ENCODE results near the gene CEACAM4.

CEACAM4 gene

DNA sequence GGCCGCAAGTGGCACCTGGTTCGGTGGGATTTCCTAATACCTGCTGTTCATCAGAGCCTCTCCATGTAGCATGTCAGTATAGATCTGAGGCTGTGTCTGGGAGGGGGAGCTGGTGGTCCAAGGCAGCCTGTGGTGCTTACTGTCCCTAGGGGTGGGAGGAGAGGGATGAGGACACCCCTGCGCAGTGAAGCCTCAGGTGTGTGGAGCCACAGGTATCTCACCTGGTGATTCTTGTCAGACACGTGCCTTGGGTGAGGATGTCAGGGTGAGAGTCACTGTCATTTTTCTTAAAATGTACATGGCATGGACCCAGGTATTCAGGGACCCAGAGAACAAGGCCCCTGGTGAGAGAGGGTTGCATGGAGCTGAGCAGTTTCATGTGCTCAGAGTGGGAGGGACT lies 11.7 kb downstream of the CEACAM4 start:
- FAIRE-seq = no peak
- no peak for DNase-seq (ENCODE audit: insufficient read length)
- no peak for TF ChIP-seq TAF1 (IDR thresholded peaks at IDR 0.05; ENCODE audit: borderline replicate concordance, low read depth, low read length)
- TF ChIP-seq POLR2A (IDR thresholded peaks at IDR 0.05; ENCODE audit: low read depth, low read length) = no peak
- TF ChIP-seq POLR2AphosphoS5 (IDR thresholded peaks at IDR 0.05; ENCODE audit: low read depth, low read length) = no peak

DNA sequence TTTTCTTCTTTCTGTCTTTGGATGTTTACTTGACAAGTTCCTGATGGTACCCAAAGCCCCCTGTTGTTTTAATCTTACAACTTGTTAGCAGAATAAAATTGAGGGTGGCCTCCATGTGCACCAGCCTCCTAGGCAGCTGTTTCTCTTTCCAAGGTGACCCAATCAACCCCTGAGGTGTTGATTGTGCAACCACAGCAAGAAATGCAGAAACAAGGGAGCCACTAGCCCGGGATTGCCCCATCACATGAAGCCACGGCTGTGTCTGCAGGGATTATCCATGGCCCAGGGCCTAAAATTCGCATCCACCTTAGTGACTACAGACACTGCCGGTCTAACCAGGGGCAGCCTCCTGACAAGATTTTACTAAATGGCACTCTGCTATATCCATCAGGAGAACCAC lies 14.4 kb downstream of the CEACAM4 start:
- TF ChIP-seq POLR2AphosphoS5 (IDR thresholded peaks at IDR 0.05; ENCODE audit: low read depth, low read length) (no peak), POLR2A (IDR thresholded peaks at IDR 0.05; ENCODE audit: low read depth, low read length) (no peak), TAF1 (IDR thresholded peaks at IDR 0.05; ENCODE audit: borderline replicate concordance, low read depth, low read length) (no peak)
- no peak for FAIRE-seq

DNA sequence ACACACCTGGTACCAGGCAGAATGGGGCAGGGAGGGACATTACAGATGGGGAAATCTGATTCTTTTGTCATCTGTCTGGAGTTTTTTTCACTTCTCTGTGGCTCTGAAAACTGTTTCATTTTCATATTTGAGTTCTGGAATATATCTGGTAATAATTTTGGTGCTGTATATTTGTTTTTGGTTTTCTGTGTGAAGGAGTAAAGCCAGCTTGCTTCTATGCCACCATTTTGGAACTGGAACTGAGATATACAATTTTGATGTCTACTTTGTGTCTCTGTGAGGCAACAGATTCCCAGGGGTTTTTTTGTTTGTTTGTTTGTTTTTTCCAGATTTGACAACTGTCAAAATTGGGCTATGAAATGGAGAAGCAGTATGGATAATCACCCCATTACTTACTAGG lies 16.1 kb downstream of the CEACAM4 start:
- FAIRE-seq (no peak), DNase-seq (ENCODE audit: insufficient read length) (no peak)
- TF ChIP-seq TAF1 (IDR thresholded peaks at IDR 0.05; ENCODE audit: borderline replicate concordance, low read depth, low read length) (no peak), POLR2AphosphoS5 (IDR thresholded peaks at IDR 0.05; ENCODE audit: low read depth, low read length) (no peak)

More for the DNA sequence above, 14.4 kb downstream of the CEACAM4 start:
- no peak for DNase-seq (ENCODE audit: insufficient read length)

DNA sequence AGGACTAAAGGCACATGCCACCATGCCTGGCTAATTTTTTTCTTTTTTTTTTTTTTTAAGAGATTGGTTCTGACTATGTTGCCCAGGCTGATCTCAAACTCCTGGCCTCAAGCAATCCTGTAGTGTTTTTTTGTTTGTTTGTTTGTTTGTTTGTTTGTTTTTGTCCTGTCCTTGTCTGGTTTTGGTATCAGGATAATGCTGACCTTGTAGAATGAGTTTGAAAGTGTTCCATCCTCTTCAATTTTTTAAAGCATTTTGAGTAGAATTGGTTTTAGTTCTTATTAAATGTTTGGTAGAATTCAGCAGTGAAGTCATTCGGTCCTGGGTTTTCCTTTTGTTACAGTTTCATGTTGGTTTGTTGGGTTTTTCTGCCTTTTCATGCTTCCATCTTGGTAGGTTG lies 19.2 kb downstream of the CEACAM4 start:
- no peak for FAIRE-seq
- TF ChIP-seq POLR2A (IDR thresholded peaks at IDR 0.05; ENCODE audit: low read depth, low read length) = no peak
- no peak for TF ChIP-seq POLR2AphosphoS5 (IDR thresholded peaks at IDR 0.05; ENCODE audit: low read depth, low read length)
- no peak for TF ChIP-seq TAF1 (IDR thresholded peaks at IDR 0.05; ENCODE audit: borderline replicate concordance, low read depth, low read length)
- no peak for DNase-seq (ENCODE audit: insufficient read length)

DNA sequence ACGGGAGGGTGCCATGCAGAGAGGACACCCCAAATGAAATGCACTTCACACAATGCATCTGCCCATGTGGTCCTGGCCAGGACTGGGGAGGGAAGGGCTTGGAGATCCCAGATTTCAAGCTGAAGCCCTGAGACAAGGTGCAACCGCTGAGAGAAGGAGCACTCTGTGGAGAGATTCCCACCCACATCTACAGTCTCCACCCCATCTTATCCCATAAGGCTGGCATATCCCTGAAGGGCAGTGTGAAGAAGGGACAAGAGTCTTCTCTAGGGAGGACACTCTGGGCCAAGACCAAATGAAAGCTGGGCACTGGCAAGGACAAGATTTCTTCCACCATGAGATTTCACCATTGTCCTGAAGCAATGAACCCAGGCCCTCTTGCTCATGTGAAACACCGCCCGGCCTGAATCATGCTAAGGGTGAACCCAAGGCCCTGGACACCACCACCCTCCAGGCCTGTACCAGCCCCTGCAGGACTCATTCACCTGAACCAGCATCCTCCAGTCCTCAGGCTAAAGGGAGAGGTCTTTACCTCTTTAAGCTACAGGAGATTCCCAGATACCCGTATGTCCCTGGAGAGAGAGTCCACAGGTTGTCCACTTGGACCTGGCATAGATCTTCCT lies 20.5 kb downstream of the CEACAM4 start:
- no peak for FAIRE-seq

DNA sequence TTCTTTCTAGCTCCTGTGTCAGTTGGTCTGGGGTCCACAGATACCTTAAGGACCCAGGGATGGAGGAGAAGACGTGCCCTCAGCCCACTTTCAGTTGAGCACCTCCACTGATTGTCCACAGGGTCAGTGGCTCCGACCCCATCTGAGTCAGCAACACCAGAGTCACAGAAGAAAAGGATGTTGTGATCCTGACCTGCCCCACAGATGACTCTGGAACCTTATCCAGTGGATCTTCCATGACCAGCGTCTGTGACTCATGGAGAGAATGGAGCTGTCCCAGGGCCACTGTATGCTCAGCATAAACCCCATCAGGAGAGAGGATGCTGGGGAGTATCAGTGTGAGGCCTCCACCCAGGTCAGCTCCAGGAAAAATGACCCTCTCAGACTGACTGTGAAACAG lies 22.0 kb downstream of the CEACAM4 start:
- DNase-seq (ENCODE audit: insufficient read length) (no peak), FAIRE-seq (no peak)
- TF ChIP-seq POLR2AphosphoS5 (IDR thresholded peaks at IDR 0.05; ENCODE audit: low read depth, low read length) (no peak), TAF1 (IDR thresholded peaks at IDR 0.05; ENCODE audit: borderline replicate concordance, low read depth, low read length) (no peak), POLR2A (IDR thresholded peaks at IDR 0.05; ENCODE audit: low read depth, low read length) (no peak)

More for the DNA sequence above, 20.5 kb downstream of the CEACAM4 start:
- DNase-seq (ENCODE audit: insufficient read length) = no peak
- TF ChIP-seq TAF1 (IDR thresholded peaks at IDR 0.05; ENCODE audit: borderline replicate concordance, low read depth, low read length) = no peak
- no peak for TF ChIP-seq POLR2AphosphoS5 (IDR thresholded peaks at IDR 0.05; ENCODE audit: low read depth, low read length)
- no peak for TF ChIP-seq POLR2A (IDR thresholded peaks at IDR 0.05; ENCODE audit: low read depth, low read length)

DNA sequence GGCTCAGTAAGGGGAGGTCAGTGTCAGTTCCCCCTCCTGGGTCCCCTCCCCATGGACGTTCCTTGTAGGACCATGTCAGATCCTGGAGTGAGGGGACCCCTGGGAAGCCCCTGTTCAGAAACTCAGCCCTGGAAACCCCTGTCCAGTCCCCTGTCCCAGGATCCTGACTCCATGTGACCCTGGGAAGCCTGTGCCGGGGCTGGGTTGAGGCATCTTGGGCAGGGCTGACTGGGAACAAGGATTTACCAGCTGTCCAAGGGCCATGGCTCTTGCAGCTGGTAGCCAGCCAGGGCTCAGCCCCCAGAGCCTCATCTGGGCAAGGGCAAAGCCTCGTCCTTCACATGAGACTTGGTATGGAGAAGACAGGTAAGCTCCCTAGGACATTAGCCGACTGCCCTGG lies 25.1 kb downstream of the CEACAM4 start:
- DNase-seq (ENCODE audit: insufficient read length) = no peak
- TF ChIP-seq POLR2A (IDR thresholded peaks at IDR 0.05; ENCODE audit: low read depth, low read length) = no peak
- no peak for TF ChIP-seq POLR2AphosphoS5 (IDR thresholded peaks at IDR 0.05; ENCODE audit: low read depth, low read length)
- TF ChIP-seq TAF1 (IDR thresholded peaks at IDR 0.05; ENCODE audit: borderline replicate concordance, low read depth, low read length) = no peak
- no peak for FAIRE-seq

DNA sequence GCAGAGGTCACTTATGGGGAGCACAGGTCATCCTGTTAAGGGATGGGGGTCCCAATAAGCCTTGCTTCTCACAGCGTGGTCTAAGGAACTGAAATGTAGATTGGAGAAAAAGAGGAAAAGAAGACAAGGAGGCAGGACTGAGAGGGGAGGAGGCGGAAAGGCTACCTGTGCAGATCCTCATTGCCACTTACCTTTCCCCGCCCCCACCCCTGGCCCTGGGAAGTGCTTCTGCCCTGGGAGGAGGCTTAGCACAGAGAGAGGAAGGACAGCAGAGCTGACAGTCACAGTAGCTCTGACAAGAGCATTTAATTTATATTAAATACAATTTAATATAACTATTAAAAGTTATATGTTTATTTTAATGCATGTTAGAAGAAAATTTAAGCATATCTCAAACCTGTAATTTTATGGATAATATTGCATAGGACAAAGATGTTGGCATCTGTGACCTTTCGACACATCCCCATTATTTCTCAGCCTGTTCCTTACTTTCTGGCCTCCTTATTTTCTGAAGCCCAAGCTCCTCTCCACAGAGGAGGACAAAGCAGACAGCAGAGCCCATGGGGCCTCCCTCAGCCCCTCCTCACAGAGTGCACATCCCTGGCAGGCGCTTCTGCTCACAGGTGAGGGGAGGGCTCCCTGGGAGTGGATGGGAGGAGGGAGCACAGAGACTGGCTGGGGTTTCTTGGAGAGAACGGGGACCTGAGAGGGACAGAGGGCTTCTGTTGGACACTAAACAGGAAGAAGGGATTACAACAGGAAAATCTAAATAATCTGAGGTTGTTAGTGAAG lies 27.5 kb downstream of the CEACAM4 start:
- no peak for FAIRE-seq
- TF ChIP-seq TAF1 (IDR thresholded peaks at IDR 0.05; ENCODE audit: borderline replicate concordance, low read depth, low read length) (no peak), POLR2AphosphoS5 (IDR thresholded peaks at IDR 0.05; ENCODE audit: low read depth, low read length) (no peak), POLR2A (IDR thresholded peaks at IDR 0.05; ENCODE audit: low read depth, low read length) (no peak)

DNA sequence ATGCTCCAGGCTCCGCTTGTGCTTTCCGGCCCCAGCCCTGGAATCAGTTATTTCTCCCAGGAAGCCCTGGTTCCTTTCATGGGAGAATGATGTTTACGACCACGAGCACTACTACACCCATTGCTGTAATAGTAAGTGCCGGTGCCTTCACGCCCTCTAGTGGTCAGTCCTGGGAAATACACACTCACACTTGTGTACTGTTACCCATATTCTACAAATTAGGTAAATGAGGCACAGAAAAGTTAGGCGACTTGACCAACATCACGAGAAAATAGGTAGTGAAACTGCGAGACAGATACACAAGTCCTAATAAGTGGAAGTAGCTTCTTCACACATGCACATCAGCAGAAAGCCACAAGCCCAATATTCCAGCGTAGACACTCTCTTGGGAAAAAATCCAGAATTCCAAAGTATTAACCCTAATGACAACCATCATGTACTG lies 29.3 kb downstream of the CEACAM4 start:
- DNase-seq (ENCODE audit: insufficient read length) (peak; percentile 46), FAIRE-seq (peak; percentile 95)
- TF ChIP-seq POLR2A (IDR thresholded peaks at IDR 0.05; ENCODE audit: low read depth, low read length) (no peak), POLR2AphosphoS5 (IDR thresholded peaks at IDR 0.05; ENCODE audit: low read depth, low read length) (no peak), TAF1 (IDR thresholded peaks at IDR 0.05; ENCODE audit: borderline replicate concordance, low read depth, low read length) (no peak)

More for the DNA sequence above, 27.5 kb downstream of the CEACAM4 start:
- DNase-seq (ENCODE audit: insufficient read length) = no peak

DNA sequence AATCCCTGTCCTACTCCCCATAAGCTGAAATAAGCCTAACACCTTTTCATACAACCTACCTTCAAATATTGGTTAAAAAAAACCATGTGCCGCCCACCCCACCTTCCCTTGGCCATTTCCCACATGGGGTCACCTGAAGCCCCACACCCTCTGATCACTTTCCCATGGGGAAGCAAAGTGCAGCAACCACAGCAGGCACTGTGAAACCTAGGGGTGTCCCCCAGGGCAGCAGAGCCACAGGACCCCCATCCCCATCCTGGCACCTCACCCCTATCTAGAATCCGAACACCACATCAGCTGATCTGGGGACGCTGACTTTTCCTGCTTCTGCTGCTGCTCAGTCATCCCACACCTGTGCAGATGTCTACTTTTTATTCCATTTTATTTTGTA lies 31.0 kb downstream of the CEACAM4 start:
- FAIRE-seq (no peak), DNase-seq (ENCODE audit: insufficient read length) (no peak)
- TF ChIP-seq TAF1 (IDR thresholded peaks at IDR 0.05; ENCODE audit: borderline replicate concordance, low read depth, low read length) (no peak), POLR2AphosphoS5 (IDR thresholded peaks at IDR 0.05; ENCODE audit: low read depth, low read length) (no peak), POLR2A (IDR thresholded peaks at IDR 0.05; ENCODE audit: low read depth, low read length) (no peak)

DNA sequence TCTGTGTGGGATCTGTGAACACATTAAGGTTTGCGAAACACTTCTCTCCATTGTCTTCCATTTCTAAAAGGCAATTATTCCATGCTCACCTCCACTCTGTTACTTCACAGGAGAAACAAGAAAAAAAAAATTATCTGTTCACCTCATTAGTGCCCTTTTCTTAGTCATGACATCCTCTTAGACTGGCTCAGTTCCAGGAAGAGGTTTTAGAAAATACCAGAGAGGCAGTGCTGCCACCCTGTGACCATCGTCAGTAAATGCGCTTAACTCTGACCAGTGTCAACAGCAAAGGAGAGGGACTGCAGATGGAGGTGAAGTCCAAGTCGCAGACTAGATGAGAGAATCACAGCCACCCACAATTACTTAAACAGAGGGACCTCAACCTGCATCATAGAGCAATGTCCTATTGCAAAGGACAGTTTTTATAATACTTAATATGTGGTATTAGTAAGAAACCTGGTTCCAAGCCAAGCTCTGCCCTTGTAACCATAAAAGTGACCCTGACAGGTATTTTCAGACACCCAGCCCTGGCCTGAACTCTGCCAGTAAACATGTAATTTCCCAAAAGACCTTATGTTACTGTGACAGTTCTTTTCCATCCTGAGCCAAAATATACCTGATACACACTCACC lies 31.5 kb downstream of the CEACAM4 start:
- TF ChIP-seq TAF1 (IDR thresholded peaks at IDR 0.05; ENCODE audit: borderline replicate concordance, low read depth, low read length) (no peak), POLR2A (IDR thresholded peaks at IDR 0.05; ENCODE audit: low read depth, low read length) (no peak), POLR2AphosphoS5 (IDR thresholded peaks at IDR 0.05; ENCODE audit: low read depth, low read length) (no peak)
- peak; percentile 41 for DNase-seq (ENCODE audit: insufficient read length)
- FAIRE-seq = peak; percentile 87

Measured in GM12892 (cell line).